Measurements from ENCODE around the gene NAE1.
"Not testable (repeated sequence)": the region's sequence is repeated elsewhere in the genome, so short reads cannot be mapped to it uniquely, and the experiment has no call there.

Gene NAE1

GRCh38 chr16:66800856-66801255 lies 29.9 kb downstream of the NAE1 start:
- no peak for DNase-seq

- no peak for DNase-seq
These were observed 32.6 kb downstream of the NAE1 start for GRCh38 chr16:66798161-66798560.

GRCh38 chr16:66793984-66794383 lies 36.8 kb downstream of the NAE1 start:
- not testable (repeated sequence) for DNase-seq

GRCh38 chr16:66790130-66790733 lies 40.5 kb downstream of the NAE1 start:
- DNase-seq = no peak

GRCh38 chr16:66787427-66787826 lies 43.3 kb downstream of the NAE1 start:
- DNase-seq = no peak

GRCh38 chr16:66786551-66786950 lies 44.2 kb downstream of the NAE1 start:
- no peak for DNase-seq

GRCh38 chr16:66776457-66776856 lies 54.3 kb downstream of the NAE1 start:
- DNase-seq = no peak

GRCh38 chr16:66774981-66775380 lies 55.8 kb downstream of the NAE1 start:
- no peak for DNase-seq

GRCh38 chr16:66758086-66758485 lies 72.7 kb downstream of the NAE1 start:
- DNase-seq = no peak

GRCh38 chr16:66754819-66755218 lies 76.0 kb downstream of the NAE1 start:
- no peak for DNase-seq

- DNase-seq = no peak
These were observed 76.6 kb downstream of the NAE1 start for GRCh38 chr16:66754211-66754610.

GRCh38 chr16:66752958-66753357 lies 77.8 kb downstream of the NAE1 start:
- no peak for DNase-seq

Measured in right forelimb (tissue), 1 donor.